H4 (cell line): ENCODE data around the gene FAM221B. TPM values are rescaled to one million over a fixed set of nuclear protein-coding genes. Genes with fewer than 3 reads are reported as not detected.

Experiments
- DNase-seq: peaks from one replicate; pipeline ENCODE4 v3.0.0-alpha.2; 2015; ENCODE audit warnings: low spot score
- total RNA-seq: library from RNA; depleted of rRNA; stranded (reverse); fragments of >200 nt; shearing (Covaris generic); gene quantifications from 2 replicates; pipeline ENCODE4 v1.2.3, GENCODE V29; 2014

FAM221B gene
- total RNA-seq, 1 experiment from 2014 or later, result not detected

GRCh38 chr9:35820076-35820475, 8.5 kb downstream of the FAM221B start:
- DNase-seq, result no peak

GRCh38 chr9:35818341-35818740, 10.2 kb downstream of the FAM221B start:
- DNase-seq, result no peak

GRCh38 chr9:35816708-35817107, 11.8 kb downstream of the FAM221B start:
- no peak for DNase-seq

GRCh38 chr9:35814841-35815543, 13.5 kb downstream of the FAM221B start, which contains the start of gene HINT2:
TSS of gene HINT2 (minus strand) at chr9:35815042. CDS start at chr9:35814979, 63 bp downstream.
- peak; percentile 99 for DNase-seq

- peak; percentile 69 for DNase-seq
These were observed 14.3 kb downstream of the FAM221B start for GRCh38 chr9:35814106-35814840.

GRCh38 chr9:35813434-35814105, 15.0 kb downstream of the FAM221B start:
- no peak for DNase-seq

GRCh38 chr9:35812025-35812602, 16.4 kb downstream of the FAM221B start, which contains the start of gene SPAG8:
TSS of gene SPAG8 (minus strand) at chr9:35812262. CDS start at chr9:35812147, 115 bp downstream.
- peak; percentile 97 for DNase-seq

DNA sequence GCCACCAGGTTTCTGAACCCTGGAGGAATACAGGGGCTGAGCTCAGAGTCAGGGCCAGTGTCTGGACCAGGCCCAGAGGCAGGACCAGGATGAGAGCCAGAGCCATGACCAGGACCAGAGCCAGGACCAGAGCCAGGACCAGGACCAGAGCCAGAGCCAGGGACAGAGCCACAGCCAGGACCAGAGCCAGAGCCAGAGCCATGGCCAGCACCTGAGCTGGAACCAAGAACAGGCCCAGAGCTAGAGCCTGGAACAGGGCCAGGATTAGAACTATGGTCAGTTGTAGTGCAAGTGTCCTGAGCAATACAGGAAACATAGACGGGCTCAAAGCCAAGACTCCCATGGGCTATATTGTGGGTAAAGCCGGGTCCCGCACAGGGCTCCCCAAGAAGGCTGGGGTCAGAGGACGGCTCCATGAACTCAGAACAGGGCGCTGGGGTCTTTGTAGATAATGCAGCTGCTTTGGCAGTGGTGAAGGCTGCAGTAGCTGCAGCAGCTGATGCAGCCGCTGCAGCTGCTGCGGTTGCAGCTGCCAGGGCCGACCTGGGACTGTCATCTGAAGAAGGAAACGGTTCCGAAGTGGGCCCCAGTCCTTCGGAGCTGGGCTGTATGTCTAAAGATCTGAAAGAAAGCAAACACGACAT, 17.0 kb downstream of the FAM221B start:
- no peak for DNase-seq

DNA sequence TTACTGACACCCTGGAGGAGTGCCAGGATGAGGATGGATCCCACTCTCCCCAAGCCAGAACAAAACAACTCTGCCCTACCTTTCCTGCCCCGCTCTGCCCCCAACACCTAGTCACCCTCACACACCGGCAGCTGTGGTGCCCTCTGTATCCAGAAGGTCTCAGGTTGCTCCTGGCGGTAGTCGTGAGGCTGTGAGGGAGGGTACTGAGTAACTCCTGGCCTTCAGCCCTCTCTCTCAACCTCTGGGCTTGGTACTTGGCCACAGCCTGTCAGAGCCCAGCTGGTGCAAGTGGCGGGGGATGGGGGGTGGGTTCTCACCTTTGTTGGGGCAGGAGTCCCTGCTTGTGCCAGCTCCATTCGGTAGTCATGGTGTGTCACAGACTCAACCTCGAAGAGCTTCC, 18.4 kb downstream of the FAM221B start:
- no peak for DNase-seq

GRCh38 chr9:35808433-35808832, 20.1 kb downstream of the FAM221B start:
- no peak for DNase-seq

DNA sequence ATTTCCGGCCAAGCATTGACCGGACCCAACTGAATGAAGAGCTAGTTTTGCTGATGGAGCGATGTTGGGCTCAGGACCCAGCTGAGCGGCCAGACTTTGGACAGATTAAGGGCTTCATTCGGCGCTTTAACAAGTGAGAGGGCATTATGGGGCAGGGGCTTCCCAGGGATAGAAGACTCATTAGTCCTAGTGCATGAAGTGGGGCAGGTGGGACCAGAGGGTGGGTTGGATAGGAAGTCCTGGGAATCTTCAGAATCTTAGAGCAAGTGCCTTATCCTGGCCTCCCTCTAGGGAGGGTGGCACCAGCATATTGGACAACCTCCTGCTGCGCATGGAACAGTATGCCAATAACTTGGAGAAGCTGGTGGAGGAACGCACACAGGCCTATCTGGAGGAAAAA, 22.4 kb downstream of the FAM221B start:
- no peak for DNase-seq

- no peak for DNase-seq
These were observed 27.0 kb downstream of the FAM221B start for GRCh38 chr9:35801328-35802128.

GRCh38 chr9:35800530-35800929, 28.0 kb downstream of the FAM221B start:
- no peak for DNase-seq

DNA sequence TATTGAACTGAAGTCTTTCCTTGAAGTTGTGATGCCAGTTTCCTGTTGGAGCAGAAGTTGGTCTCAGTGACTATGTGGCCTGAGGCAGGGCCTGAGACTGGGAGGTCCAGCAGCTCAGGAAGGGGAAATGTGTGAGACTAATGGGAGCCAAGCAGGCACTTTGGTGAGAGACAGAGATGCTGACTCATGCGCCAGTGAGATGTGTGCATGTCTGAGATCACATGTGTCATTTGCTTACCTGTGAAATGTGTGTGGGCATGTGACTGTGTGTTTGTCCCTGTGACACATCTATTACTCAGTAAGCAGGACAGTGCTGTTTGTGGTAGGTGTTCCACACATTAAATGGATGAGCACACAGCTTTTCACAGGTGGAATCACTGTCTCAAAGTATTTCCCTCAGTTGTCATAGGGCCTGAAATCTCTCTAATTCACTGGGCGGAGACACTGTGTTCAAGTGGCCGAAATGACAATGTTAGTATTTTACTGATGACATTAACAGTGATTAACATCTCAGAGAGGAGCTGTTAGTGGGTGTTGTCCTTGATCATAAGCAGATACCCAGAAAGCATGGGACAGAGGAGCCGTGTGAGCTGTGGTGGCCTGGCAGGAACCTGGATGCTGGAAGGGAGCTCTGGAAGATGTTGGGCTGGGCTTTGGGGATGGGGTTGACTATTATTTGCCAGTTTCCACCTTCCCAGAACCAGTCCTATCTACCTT, 29.7 kb downstream of the FAM221B start:
- peak; percentile 84 for DNase-seq

DNA sequence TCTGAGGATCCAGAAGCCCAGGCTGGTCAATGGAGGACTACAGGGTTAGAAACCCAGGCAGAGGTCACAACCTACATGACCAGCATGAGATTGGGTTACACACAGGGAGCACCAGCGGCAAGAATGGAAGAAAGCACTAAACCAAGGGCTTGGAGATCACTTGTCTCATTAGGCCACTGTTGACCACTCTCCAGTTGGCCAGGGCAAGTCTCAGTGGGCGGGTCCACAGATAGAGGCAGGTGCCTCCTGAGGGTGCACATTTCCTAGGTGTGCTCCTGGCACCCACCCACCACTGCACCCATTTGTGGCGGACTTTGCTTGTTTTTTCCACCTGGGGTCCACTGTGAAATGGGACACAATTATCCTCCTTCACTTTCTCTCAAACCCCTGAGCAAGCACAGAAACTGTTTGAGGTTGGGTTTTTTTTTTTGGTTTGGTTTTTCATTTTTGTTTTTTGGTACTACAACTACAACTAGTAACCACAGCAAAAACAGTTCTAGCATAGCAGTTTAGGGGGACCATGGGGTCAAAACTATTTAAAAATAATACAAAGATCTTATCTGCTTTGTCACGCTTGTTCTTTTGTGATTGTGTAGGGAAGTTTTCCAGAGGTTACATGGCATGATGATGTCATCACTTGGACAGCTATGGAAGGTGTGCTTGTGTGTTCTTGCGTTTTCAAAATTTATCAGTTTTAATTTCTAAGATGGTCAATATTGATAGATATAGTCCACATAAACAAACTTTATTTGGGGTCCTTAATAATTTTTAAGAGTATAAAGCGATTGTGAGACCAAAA, 31.0 kb downstream of the FAM221B start:
- no peak for DNase-seq

- no peak for DNase-seq
These were observed 32.8 kb downstream of the FAM221B start for GRCh38 chr9:35795695-35796094.

DNA sequence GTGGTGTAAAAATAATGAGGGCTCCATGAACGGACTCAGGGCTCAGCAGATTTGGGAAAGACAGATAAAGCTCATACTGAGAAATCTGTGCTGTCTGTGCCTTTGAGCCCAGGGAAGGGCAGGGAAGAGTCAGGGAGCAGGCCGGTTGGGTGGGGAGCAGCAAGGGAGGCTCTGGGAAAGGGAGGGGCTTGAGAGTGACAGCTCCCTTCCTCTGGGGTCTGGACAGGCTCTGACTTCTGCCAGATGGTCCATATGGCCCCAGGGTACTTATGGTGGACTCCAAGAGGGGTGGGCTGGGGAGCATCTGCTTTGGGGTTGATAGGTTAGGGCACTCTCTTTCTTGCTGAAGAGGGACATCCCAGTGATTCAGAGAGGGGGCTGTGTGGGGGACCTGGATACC, 35.1 kb downstream of the FAM221B start:
- no peak for DNase-seq

GRCh38 chr9:35792826-35793225, 35.7 kb downstream of the FAM221B start:
- no peak for DNase-seq
